HG03378 (cell line): ENCODE data around the gene MRPL17.

ENCODE experiments used
- ATAC-seq: cut with Tn5 transposase; IDR thresholded peaks from one replicate; pipeline ENCODE4 v1.9.1; 2021; ENCODE audit warnings: mild to moderate bottlenecking, moderate library complexity; ENCODE audit not compliant: unreplicated experiment

MRPL17 gene

DNA sequence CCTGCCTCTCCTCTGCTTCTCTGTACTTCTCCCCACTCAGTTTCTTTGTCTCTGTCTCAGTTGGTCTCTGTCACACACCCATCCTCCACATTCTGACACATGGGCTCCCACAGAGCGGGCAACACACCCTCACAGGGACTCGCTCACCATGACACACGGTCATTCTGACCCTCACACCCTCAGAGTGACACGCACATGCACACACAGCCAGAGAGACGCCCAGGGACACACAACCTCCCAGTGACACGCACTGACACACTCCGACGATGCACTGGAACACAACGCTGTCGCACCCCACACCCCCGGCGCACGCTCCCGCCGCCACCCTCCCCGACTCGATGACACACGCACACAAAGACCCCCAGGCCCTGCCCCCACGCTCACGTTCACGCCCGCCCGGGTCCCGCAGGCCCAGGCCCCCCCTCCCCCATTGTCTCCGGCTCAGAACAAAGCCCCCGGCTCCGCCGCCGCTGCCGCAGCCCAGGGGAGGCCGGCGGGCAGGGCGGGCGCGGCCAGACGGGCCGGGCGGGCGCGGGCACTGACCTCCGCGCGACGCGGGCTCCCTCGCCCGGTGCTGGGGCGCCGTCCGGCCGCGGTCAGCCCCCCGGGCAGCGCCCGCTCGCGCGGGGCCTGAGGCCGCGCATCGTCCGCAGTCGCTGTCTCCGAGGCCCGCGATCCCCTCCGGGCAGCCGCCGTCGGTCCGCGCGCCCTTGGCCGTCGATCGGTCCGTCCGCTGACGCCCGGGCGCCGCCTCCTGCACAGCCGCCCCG lies 27.9 kb downstream of the MRPL17 start:
- ATAC-seq: no peak

DNA sequence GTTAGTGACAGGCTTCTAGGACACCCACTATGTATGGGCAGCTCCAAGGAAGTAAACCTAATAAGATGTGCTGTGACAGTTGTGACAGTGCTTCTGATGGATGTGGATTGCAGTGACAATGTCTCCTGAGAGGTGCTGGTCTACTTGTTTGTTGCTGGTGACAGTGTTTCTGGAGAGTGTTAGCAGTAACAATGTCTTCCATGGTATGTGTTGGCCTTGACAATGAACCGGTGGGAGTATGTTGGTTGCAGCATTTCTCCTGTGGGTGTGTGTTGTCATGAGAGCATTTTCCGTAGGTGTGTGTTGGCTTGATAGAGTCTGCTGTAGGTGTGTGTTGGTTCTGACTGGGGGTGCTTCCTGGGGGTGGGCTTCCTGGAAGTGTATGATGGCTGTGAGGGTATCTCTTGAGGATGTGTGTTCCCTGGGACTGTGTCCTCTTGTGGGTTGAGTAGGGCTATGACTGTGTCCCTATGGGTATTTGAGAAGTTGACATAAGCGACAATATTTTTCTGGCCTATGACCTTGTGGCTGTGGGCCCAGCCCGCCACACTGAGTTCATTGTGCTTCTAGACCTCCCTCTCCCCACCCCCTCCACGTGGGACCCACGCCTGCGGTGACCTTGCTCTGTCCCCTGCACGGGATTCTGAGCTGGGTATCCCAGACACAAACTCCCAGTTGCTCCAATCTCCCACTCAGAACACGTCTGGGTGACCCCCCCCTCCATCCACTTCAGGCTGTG lies 28.7 kb downstream of the MRPL17 start:
- no peak for ATAC-seq

GRCh38 chr11:6653656-6654055 lies 29.5 kb downstream of the MRPL17 start:
- no peak for ATAC-seq

DNA sequence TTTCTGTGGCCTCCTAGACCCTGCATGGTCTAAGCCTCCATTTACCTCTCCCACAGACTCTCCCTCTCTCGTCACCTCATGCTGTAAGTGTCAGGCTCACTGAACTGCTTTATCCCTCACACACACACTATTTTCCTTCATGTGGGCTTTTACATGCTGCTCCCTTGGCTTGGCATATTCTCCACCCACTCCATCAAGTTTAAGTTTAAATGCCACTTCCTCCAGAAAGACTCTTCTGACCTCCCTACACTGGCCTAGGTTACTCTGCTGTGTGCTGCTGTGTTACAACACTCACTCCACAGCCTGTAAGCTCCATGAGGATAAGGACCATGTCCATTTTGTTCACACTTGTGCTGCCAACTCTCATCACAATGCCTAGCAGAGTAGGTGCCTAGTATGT lies 30.0 kb downstream of the MRPL17 start:
- ATAC-seq: no peak

DNA sequence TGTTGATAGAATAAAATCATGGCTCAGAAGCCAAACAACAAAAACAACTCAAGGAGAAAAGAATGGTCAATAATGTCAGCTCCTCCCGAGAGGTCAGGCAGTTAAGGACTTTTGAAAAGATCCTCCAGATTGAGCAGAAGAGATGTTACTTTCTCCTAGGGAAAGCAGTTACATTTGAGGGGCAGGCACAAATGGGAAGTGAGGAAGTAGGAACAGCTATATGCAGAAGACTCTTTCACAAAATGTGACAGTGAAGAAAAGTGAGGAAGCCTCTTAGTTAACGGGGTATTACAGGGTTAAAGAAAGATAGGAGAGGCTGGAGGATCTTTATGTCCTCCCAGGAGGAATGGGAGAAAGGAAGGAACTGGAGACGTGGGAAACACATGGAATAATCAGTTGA lies 31.0 kb downstream of the MRPL17 start:
- no peak for ATAC-seq

DNA sequence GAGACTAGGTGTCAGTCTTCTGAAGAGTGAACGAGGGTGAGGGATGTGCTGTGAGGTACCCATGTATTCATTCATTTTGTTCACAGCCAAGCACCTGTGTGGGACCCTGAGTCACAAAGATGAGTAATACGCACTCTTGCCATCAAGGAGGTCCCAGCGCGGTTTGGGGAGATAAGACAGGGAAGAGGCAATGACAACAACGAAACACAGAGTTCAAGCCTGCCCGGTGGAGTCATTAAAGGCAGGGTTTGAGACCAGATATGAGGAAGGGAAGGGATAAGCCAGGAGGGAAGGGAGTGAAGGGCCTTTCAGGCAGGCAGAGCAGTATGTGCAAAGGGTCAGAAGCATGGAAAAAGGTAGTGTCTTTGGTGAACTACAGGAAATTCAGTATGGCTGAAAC lies 32.2 kb downstream of the MRPL17 start:
- ATAC-seq: no peak

DNA sequence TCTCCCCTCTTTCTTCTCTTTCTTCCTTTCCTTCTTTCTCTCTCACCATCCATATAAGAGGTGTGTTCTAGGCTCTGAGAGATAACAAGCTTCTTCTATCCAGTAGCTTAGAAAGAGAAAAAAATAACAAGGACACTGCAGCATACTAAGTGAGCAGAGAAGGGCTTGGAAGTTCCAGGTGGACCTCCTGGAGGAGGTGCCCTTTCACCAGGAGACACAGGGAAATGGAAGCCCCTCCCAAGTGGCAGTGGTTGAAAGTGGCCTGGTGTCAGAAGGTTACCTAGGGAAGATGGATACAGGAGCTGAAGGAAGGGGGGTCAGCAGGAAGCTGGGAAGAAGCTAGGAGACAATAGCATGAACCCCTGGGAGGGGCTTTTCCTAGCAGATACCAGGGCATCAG lies 33.0 kb downstream of the MRPL17 start:
- no peak for ATAC-seq

DNA sequence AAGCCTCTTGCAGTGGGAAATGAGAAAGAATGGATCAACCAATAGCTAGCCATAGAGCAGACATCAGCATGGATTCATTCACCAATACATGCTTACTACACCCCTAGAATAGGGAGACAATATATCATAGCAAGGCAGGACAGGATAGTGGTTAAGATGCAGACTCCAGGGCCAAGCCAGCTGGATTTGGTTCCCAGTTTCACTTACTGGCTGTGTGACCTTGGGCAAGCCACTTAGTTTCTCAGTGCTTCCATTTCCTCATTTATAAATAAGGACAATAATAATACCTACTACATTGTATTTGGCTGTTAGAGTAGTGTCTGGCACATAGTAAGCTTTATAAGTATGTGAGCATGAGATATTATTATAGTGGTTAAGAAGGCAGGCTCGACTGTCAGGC lies 34.6 kb downstream of the MRPL17 start:
- ATAC-seq: no peak

- ATAC-seq: no peak
Observed at GRCh38 chr11:6647836-6648235, 35.3 kb downstream of the MRPL17 start.

- ATAC-seq: peak; percentile 90
Observed at GRCh38 chr11:6646918-6647679, 36.0 kb downstream of the MRPL17 start.

DNA sequence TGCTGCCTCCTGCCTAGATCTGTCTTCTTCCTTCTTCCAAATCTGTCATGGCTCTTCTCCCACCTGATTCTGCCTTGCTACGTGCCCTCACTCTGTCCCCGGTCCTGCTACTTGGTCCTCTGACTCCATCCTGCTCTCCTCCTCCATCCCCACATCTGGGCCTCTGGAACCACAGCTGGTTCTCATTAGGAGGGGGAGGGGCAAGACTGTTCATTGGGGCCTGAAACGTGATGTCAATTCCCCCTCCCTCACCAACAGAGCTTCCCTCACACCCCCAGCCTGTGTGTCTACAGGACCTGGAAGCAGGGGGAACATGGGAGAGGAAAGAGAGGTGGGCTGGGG lies 36.6 kb downstream of the MRPL17 start:
- ATAC-seq: no peak

- ATAC-seq: peak; percentile 47
Observed at GRCh38 chr11:6646071-6646470, 37.1 kb downstream of the MRPL17 start.

DNA sequence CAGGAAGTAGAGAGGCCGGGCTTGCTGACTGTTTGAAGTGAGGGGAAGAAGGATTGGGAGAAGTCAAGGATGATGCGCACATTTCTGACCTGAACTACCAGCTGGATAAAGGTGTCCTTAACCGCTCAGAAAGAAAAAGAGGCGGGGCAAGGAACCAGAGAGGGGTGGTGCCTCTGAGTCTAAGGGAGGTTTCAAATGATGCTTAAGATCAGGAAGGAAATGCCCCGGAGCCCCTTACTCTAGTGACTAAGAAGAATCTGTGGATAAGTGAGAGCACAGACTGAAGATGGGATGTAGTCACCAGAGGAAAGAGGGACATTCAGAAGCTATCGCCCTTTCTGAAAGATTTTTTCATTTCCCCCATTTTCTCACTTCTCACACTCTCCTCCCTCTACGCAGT lies 40.2 kb downstream of the MRPL17 start:
- ATAC-seq: no peak

- no peak for ATAC-seq
Observed at GRCh38 chr11:6640985-6641701, 42.0 kb downstream of the MRPL17 start.

- no peak for ATAC-seq
Observed at GRCh38 chr11:6640036-6640984, 42.8 kb downstream of the MRPL17 start.

GRCh38 chr11:6638429-6638828 lies 44.7 kb downstream of the MRPL17 start:
- no peak for ATAC-seq

GRCh38 chr11:6637871-6638270 lies 45.3 kb downstream of the MRPL17 start:
- no peak for ATAC-seq

- no peak for ATAC-seq
Observed at GRCh38 chr11:6636480-6636879, 46.7 kb downstream of the MRPL17 start.

- no peak for ATAC-seq
Observed at GRCh38 chr11:6635082-6635932, 47.8 kb downstream of the MRPL17 start.
